CD8-positive, alpha-beta memory T cell (primary cell): ENCODE data around the gene SPRY1. TPM values are rescaled to one million over a fixed set of nuclear protein-coding genes. Genes with fewer than 3 reads are reported as not detected.

Source experiments
- CTCF ChIA-PET: fragments of 350-600 bp; sonication (Branson Sonifier 250); formaldehyde crosslinking; loops from one replicate; lab custom pipeline; 2021; ENCODE audit warnings: antibody characterized with exemption; lab: Charles Lee
- POLR2A ChIA-PET: fragments of 350-600 bp; sonication (Branson Sonifier 250); formaldehyde crosslinking; loops from one replicate; lab custom pipeline; 2021; ENCODE audit warnings: antibody characterized with exemption; lab: Charles Lee
- DNase-seq, 5 donors: peaks; one replicate each; pipeline versions ENCODE4 v3.0.0 to v3.0.0-alpha.2; 2020 to 2022; ENCODE audit warnings: mixed read lengths in 1 of 5
- H3K27ac ChIP-seq: one replicate; pipeline ENCODE4 v1.7.0; 2013; ENCODE audit warnings: low read depth, mild to moderate bottlenecking, low read length, moderate library complexity
- H3K27me3 ChIP-seq: 2 replicates; pipeline ENCODE4 v1.7.0; 2013; ENCODE audit warnings: low read length, mild to moderate bottlenecking; ENCODE audit not compliant: insufficient read depth, poor library complexity, severe bottlenecking
- H3K36me3 ChIP-seq: 2 replicates; pipeline ENCODE4 v1.7.0; 2013; ENCODE audit warnings: mild to moderate bottlenecking, low read length, moderate library complexity; ENCODE audit not compliant: insufficient read depth
- H3K4me1 ChIP-seq: 2 replicates; pipeline ENCODE4 v1.7.0; 2013; ENCODE audit warnings: mild to moderate bottlenecking, low read length, moderate library complexity; ENCODE audit not compliant: insufficient read depth
- H3K4me3 ChIP-seq: 2 replicates; pipeline ENCODE4 v1.7.0; 2013; ENCODE audit warnings: mild to moderate bottlenecking, low read length
- H3K9me3 ChIP-seq: 2 replicates; pipeline ENCODE4 v1.7.0; 2013; ENCODE audit warnings: mild to moderate bottlenecking, low read length
- H3K27ac Mint-ChIP-seq, 8 donors: one replicate each; pipeline ENCODE4 v1.8.0; 2020 to 2021; ENCODE audit warnings: mixed read lengths in 8 of 8, mild to moderate bottlenecking in 6 of 8, inconsistent platforms in 3 of 8, moderate library complexity in 3 of 8
- H3K27me3 Mint-ChIP-seq, 2 donors: one replicate each; pipeline ENCODE4 v1.8.0; 2020 to 2021; ENCODE audit warnings: mixed read lengths in 2 of 2, mild to moderate bottlenecking in 1 of 2, moderate library complexity in 1 of 2
- H3K36me3 Mint-ChIP-seq, 3 donors: one replicate each; pipeline ENCODE4 v1.8.0; 2020 to 2021; ENCODE audit warnings: mixed read lengths in 3 of 3, inconsistent platforms in 1 of 3, mild to moderate bottlenecking in 1 of 3
- H3K4me1 Mint-ChIP-seq, 3 donors: one replicate each; pipeline ENCODE4 v1.8.0; 2020 to 2021; ENCODE audit warnings: mixed read lengths in 3 of 3, inconsistent platforms in 1 of 3, mild to moderate bottlenecking in 1 of 3
- H3K4me3 Mint-ChIP-seq, 7 donors: one replicate each; pipeline ENCODE4 v1.8.0; 2020 to 2021; ENCODE audit warnings: mixed read lengths in 7 of 7, mild to moderate bottlenecking in 6 of 7, moderate library complexity in 4 of 7, inconsistent platforms in 2 of 7
- H3K9me3 Mint-ChIP-seq, 5 donors: one replicate each; pipeline ENCODE4 v1.8.0; 2020 to 2022; ENCODE audit warnings: mixed read lengths in 5 of 5, mild to moderate bottlenecking in 3 of 5, moderate library complexity in 2 of 5, inconsistent platforms in 1 of 5
- polyA plus RNA-seq: library from polyadenylated mRNA; unstranded; fragments of 300-500 nt; fragmentation: Illumina TruSeq; gene quantifications from one replicate; pipeline ENCODE4 v1.2.3, GENCODE V29; 2021
- total RNA-seq, 2 experiments: library from RNA; stranded (reverse); gene quantifications; one replicate each; pipeline ENCODE4 v1.2.3, GENCODE V29; 2021

The SPRY1 gene
- total and polyA plus RNA-seq, 3 experiments from 2014 or later, result 27.2 to 40.8 (median 40.6) TPM

DNA sequence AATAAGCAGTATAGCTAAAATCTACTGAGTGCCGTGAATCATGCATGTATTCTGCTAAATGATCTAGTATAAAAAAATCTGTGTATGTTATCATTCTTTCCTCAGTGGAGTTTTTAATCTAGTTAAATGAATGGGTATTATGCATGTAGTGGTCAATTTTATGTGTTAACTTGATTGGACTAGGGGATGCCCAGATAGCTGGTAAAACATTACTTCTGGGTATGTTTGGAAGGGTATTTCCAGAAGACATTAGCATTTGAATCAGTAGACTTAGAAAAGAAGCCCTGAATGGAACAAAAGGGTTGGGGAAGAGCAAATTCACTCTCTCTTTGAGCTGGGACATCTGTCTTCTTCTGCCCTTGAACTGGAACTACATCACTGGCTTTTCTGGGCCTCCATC lies 34.5 kb upstream of the SPRY1 start:
- Histone ChIP-seq H3K27ac (no peak overlapping the region), H3K36me3 (no peaks in the 10 kb centered on the region), H3K9me3 (no peaks in the 10 kb centered on the region), H3K4me1 (no peaks in the 10 kb centered on the region), H3K27me3 (no peaks in the 10 kb centered on the region), H3K4me3 (no peak overlapping the region)
- Mint-ChIP-seq H3K36me3 (peaks cover 0 to 4% (median 0%) of the 10 kb centered on the region in 3 donors), H3K4me3 (no peak overlapping the region), H3K9me3 (no peaks in the 10 kb centered on the region), H3K27ac (no peak overlapping the region), H3K4me1 (no peaks in the 10 kb centered on the region), H3K27me3 (peaks cover 2 to 17% of the 10 kb centered on the region in 2 donors)
- POLR2A ChIA-PET, result no interaction called here
- CTCF ChIA-PET, result no interaction called here
- DNase-seq, result no peak

DNA sequence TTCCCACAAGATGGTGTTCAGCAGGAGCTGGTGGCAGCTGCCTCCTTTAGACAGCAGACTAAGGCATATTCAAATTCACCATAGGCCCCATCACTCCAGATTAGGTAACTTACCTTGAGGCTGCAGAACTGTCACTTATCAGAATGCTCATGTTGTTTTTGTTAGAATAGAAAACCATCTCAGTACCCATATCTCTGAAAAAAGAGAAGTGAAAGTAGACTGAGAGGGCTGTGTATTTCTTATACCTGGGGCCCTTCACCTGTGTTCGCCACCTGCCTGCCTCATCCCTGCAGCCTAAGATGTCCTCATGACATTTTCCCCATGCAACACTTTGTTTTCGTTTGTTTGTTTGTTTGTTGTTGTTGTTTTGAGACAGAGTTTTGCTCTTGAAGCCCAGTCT lies 32.9 kb upstream of the SPRY1 start:
- Mint-ChIP-seq H3K4me3 (no peak overlapping the region), H3K36me3 (peaks cover 0 to 4% (median 0%) of the 10 kb centered on the region in 3 donors), H3K27ac (no peak overlapping the region), H3K4me1 (no peaks in the 10 kb centered on the region), H3K27me3 (peaks cover 2 to 10% of the 10 kb centered on the region in 2 donors), H3K9me3 (no peaks in the 10 kb centered on the region)
- ChIA-PET POLR2A (no interaction called here), CTCF (no interaction called here)
- no peak overlapping the region for H3K4me3 ChIP-seq
- no peaks in the 10 kb centered on the region for H3K9me3 ChIP-seq
- no peak overlapping the region for H3K27ac ChIP-seq
- no peak for DNase-seq
- no peaks in the 10 kb centered on the region for H3K4me1 ChIP-seq
- H3K27me3 ChIP-seq, result no peaks in the 10 kb centered on the region
- no peaks in the 10 kb centered on the region for H3K36me3 ChIP-seq

DNA sequence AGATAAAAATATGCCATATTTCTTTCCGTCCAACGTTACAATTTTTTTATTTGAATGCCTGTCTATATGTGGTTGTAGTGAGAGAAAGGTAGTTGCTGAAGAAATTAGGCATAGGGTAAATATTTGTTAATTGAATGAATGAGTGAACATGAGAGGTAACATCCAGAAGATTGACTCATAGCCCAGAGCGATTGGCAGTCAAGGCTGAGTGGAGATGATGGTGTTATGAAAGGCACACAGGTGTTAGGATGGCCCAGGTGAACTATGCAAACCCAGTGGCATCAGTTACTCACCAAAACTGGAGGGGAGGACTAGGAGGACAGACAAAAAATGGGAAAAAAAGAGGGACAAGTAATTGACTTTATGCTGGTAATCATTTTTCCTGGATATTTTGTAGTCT lies 31.7 kb upstream of the SPRY1 start:
- no peaks in the 10 kb centered on the region for H3K36me3 Mint-ChIP-seq
- Histone ChIP-seq H3K9me3 (no peaks in the 10 kb centered on the region), H3K27me3 (no peaks in the 10 kb centered on the region), H3K4me3 (no peak overlapping the region), H3K36me3 (no peaks in the 10 kb centered on the region), H3K4me1 (no peaks in the 10 kb centered on the region), H3K27ac (no peak overlapping the region)
- ChIA-PET POLR2A (no interaction called here), CTCF (no interaction called here)
- H3K27me3 Mint-ChIP-seq, result peaks cover under 1 to 2% of the 10 kb centered on the region in 2 donors
- H3K4me1 Mint-ChIP-seq, result no peaks in the 10 kb centered on the region
- no peak for DNase-seq
- no peak overlapping the region for H3K27ac Mint-ChIP-seq
- H3K9me3 Mint-ChIP-seq, result no peaks in the 10 kb centered on the region
- no peak overlapping the region for H3K4me3 Mint-ChIP-seq

DNA sequence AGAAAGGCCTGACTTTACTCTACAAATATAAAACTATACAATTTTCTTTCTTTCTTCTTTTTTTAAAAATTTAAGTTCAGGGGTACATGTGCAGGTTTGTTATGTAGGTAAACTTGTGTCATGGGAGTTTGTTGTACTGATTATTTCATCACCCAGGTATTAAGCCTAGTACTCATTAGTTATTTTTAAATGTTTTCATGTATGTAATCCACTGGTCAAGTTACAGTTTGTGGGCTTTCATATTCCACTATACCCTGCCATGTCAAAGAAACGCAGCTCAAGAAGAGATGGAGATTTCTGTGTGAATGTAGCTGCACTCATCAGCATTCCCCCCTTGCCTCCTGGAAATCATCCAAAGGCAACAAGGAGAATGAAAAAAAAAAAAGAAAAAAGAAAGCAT lies 31.2 kb upstream of the SPRY1 start:
- Histone ChIP-seq H3K9me3 (no peaks in the 10 kb centered on the region), H3K36me3 (no peaks in the 10 kb centered on the region), H3K27me3 (no peaks in the 10 kb centered on the region), H3K27ac (no peak overlapping the region), H3K4me1 (no peaks in the 10 kb centered on the region), H3K4me3 (no peak overlapping the region)
- H3K27ac Mint-ChIP-seq, result no peak overlapping the region
- ChIA-PET CTCF (no interaction called here), POLR2A (no interaction called here)
- no peaks in the 10 kb centered on the region for H3K36me3 Mint-ChIP-seq
- peaks cover 0 to 2% of the 10 kb centered on the region in 2 donors for H3K27me3 Mint-ChIP-seq
- DNase-seq, result no peak
- no peak overlapping the region for H3K4me3 Mint-ChIP-seq
- H3K9me3 Mint-ChIP-seq, result no peaks in the 10 kb centered on the region
- no peaks in the 10 kb centered on the region for H3K4me1 Mint-ChIP-seq

DNA sequence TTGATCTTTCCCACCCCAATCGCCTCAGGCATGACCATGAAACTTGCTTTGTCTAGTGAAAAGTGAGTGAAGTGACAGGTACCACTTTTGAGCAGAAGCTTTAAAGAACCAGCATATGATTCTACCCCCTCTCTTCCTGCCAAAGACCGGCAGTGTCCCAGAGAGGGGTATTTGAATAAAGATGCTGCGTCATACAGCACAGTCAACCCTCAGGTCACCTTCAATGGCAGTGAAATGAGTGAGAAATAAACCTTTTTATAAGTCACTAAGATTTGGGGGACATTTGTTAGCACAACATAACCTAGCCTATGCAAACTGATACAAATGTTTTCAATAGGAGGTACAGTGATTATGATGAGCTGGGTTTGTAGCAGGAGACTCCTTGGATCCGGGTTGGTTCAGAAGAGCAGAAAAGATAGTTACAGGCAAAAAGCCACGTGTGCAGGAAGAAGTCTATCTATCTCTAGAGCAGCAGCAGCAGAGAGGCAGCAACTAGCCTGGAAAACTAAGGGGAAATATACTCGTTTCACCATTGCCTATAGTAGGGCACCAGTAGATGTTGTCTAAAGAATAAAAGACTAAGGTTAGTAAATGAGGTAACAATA lies 30.3 kb upstream of the SPRY1 start:
- Histone ChIP-seq H3K4me3 (no peak overlapping the region), H3K27ac (no peak overlapping the region), H3K36me3 (no peaks in the 10 kb centered on the region), H3K27me3 (no peaks in the 10 kb centered on the region), H3K9me3 (no peaks in the 10 kb centered on the region), H3K4me1 (no peaks in the 10 kb centered on the region)
- Mint-ChIP-seq H3K9me3 (no peaks in the 10 kb centered on the region), H3K27ac (no peak overlapping the region), H3K36me3 (no peaks in the 10 kb centered on the region), H3K4me1 (no peaks in the 10 kb centered on the region), H3K4me3 (no peak overlapping the region), H3K27me3 (peaks cover 0 to 2% of the 10 kb centered on the region in 2 donors)
- CTCF ChIA-PET, result no interaction called here
- POLR2A ChIA-PET, result no interaction called here
- DNase-seq, result no peak

DNA sequence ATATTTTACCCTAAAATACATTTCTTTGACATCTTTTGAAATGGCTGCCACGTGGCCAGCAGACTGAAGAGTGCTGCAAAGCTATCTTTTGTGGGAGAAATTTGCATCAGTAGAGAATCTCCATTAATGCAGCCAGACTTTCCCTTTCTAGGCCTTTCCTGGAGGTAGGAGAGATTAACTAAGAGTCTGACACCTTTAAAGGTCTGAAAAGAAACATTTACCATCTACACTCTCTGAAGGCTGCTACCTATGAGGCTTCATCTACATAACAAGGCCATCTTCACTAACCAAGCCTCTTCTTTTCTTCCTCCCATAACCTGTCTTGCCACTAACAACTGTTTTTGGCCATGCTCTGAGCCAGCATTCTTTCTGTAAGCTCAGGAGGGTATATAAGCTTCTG lies 17.8 kb upstream of the SPRY1 start:
- Mint-ChIP-seq H3K36me3 (peaks cover 0 to 3% (median 0%) of the 10 kb centered on the region in 3 donors), H3K27ac (no peak overlapping the region), H3K4me1 (no peaks in the 10 kb centered on the region), H3K9me3 (no peaks in the 10 kb centered on the region), H3K4me3 (no peak overlapping the region), H3K27me3 (peaks cover 15 to 35% of the 10 kb centered on the region in 2 donors)
- no peak for DNase-seq
- Histone ChIP-seq H3K27me3 (peaks cover 2% of the 10 kb centered on the region), H3K4me3 (no peak overlapping the region), H3K27ac (no peak overlapping the region), H3K4me1 (no peaks in the 10 kb centered on the region), H3K36me3 (no peaks in the 10 kb centered on the region), H3K9me3 (no peaks in the 10 kb centered on the region)
- ChIA-PET POLR2A (no interaction called here), CTCF (interaction anchor here (1.0 kb wide), 1 partner anchor 42 kb away, joined by 3 read pairs; no protein-coding TSS in a partner anchor)

DNA sequence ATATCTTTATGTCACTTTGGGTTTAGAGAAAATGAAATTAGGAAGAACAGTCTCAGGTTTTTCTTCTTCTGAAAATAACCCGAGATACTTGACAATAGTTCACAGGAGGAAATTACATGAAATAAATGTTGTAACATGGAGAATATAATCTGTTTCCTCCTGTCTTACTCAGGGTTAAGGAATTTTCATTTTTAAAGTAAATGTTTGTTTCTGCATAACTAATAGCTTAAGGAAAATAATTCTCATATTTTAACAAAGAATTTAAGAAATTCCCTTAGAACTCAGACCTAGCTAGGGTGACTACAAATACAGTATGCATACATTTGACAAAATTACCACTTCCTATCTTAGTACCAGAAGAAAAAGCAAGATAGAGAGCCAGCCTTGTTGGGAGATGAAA lies 17.2 kb upstream of the SPRY1 start:
- Mint-ChIP-seq H3K36me3 (peaks cover 0 to 3% (median 0%) of the 10 kb centered on the region in 3 donors), H3K9me3 (no peaks in the 10 kb centered on the region), H3K27ac (no peak overlapping the region), H3K4me1 (no peaks in the 10 kb centered on the region), H3K27me3 (peaks cover 15 to 35% of the 10 kb centered on the region in 2 donors), H3K4me3 (no peak overlapping the region)
- Histone ChIP-seq H3K27me3 (peaks cover 2% of the 10 kb centered on the region), H3K4me3 (no peak overlapping the region), H3K27ac (no peak overlapping the region), H3K9me3 (no peaks in the 10 kb centered on the region), H3K36me3 (no peaks in the 10 kb centered on the region), H3K4me1 (no peaks in the 10 kb centered on the region)
- CTCF ChIA-PET, result no interaction called here
- DNase-seq, result no peak
- POLR2A ChIA-PET, result no interaction called here

DNA sequence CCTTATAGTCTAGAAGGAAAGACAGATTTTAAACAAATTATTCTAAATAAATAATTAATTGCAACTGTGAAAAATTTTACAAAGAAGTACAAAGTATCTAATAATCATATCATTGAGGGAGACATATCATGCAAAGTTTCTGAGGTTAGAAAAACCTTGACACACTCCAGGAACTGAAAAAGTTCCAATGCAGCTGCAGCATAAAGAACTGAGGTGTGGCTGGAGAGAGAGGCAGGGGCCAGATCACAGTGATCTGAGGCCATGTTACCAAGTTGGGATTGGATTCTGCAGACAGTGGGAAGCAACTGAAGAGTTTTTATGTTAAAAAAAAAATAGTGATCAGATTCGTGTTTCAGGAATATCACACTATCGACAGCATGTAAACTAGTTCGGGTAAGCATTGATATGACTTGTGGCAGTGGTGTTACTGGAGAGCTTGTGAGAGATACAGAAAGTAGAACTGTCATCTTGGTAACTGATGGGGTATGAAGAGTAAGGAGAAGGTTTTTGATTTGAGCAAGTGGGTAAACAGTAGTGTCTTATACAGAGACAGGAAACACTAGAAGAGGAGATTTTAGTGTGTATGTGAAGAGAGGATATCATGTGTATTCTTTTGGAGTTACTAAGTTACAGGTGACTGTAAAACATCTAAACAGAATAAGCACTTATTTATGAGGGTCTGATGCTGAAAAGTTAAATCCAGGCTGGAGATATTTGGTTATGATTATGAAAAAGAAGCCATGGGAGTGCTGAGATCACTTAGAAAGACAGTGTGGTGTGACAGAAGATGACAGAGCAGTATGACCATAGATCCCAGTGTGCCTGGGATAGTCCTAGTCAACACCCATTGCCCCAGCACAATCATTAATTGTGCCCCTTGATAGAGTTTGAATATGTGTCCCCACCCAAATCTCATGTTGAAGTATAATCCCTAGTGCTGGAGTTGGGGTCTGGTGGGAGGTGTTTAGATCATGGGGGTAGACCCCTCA lies 15.6 kb upstream of the SPRY1 start:
- Histone ChIP-seq H3K4me3 (no peak overlapping the region), H3K27ac (no peak overlapping the region), H3K9me3 (no peaks in the 10 kb centered on the region), H3K27me3 (peaks cover 2% of the 10 kb centered on the region), H3K4me1 (no peaks in the 10 kb centered on the region), H3K36me3 (no peaks in the 10 kb centered on the region)
- Mint-ChIP-seq H3K27ac (no peak overlapping the region), H3K9me3 (no peaks in the 10 kb centered on the region), H3K4me1 (no peaks in the 10 kb centered on the region), H3K27me3 (peaks cover 16 to 35% of the 10 kb centered on the region in 2 donors), H3K4me3 (no peak overlapping the region), H3K36me3 (peaks cover 0 to 3% (median 0%) of the 10 kb centered on the region in 3 donors)
- ChIA-PET POLR2A (no interaction called here), CTCF (no interaction called here)
- no peak for DNase-seq
